A549 (cell line): ENCODE results near the gene AKR1C3.

ENCODE experiments used
- CEBPB ChIP-seq, 2 experiments: fragments of >200 bp in 1 of 2; sonication (Bioruptor Twin) in 1 of 2; formaldehyde crosslinking in 1 of 2; IDR thresholded peaks; 2 replicates each; pipeline ENCODE4 v1.6.1; 2012 to 2016
- EP300 ChIP-seq, 2 experiments: fragments of >200 bp; sonication (Bioruptor Twin); formaldehyde crosslinking; IDR thresholded peaks; 2 replicates in 1 of 2; 3 replicates in 1 of 2; pipeline ENCODE4 v1.6.1; 2016 to 2017
- JUN ChIP-seq, 2 experiments: fragments of >200 bp; sonication (Bioruptor Twin); formaldehyde crosslinking; IDR thresholded peaks; 2 replicates in 1 of 2; 3 replicates in 1 of 2; pipeline ENCODE4 v1.6.1; 2016 to 2017
- JUNB ChIP-seq: fragments of >200 bp; sonication (Bioruptor Twin); formaldehyde crosslinking; IDR thresholded peaks from 2 replicates; pipeline ENCODE4 v1.6.1; 2016
- KDM1A ChIP-seq: fragments of 200-600 bp; sonication (generic); IDR thresholded peaks from 2 replicates; pipeline ENCODE4 v1.6.1; 2016; ENCODE audit warnings: low read depth, mild to moderate bottlenecking
- MYC ChIP-seq: IDR thresholded peaks from 2 replicates; pipeline ENCODE4 v1.6.1; 2012; ENCODE audit warnings: mild to moderate bottlenecking, inconsistent platforms, low read length, improper control_type of control experiment, borderline replicate concordance
- POLR2A ChIP-seq: IDR thresholded peaks from 2 replicates; pipeline ENCODE4 v1.6.1; 2012; ENCODE audit warnings: mild to moderate bottlenecking, low read length
- RAD21 ChIP-seq, 2 experiments: fragments of >200 bp in 1 of 2; sonication (Bioruptor Twin) in 1 of 2; formaldehyde crosslinking in 1 of 2; IDR thresholded peaks in 1 of 2; conservative IDR thresholded peaks in 1 of 2; 2 replicates in 1 of 2; 3 replicates in 1 of 2; pipeline ENCODE4 v1.6.1; 2012 to 2018; ENCODE audit warnings: inconsistent platforms in 1 of 2
- RFX5 ChIP-seq: fragments of 450-650 bp; IDR thresholded peaks from 2 replicates; pipeline ENCODE4 v1.7.1; 2014; ENCODE audit warnings: antibody characterized with exemption, mild to moderate bottlenecking, moderate library complexity
- RNF2 ChIP-seq: fragments of 200-600 bp; sonication (generic); IDR thresholded peaks from 2 replicates; pipeline ENCODE4 v1.6.1; 2016; ENCODE audit warnings: low read depth, mild to moderate bottlenecking, antibody characterized with exemption, moderate library complexity, borderline replicate concordance
- TF ChIP-seq, protein P1 (sequence below): fragments of >200 bp; sonication (Bioruptor Twin); formaldehyde crosslinking; IDR thresholded peaks from 3 replicates; pipeline ENCODE4 v1.5.1; 2016
- TF ChIP-seq, protein P2 (sequence below): fragments of 200-600 bp; sonication (generic); IDR thresholded peaks from 2 replicates; pipeline ENCODE4 v1.6.1; 2016; ENCODE audit warnings: antibody characterized with exemption, mild to moderate bottlenecking, moderate library complexity
- TF ChIP-seq, protein P3 (sequence below): IDR thresholded peaks from 2 replicates; pipeline ENCODE4 v1.6.1; 2012

DNA sequence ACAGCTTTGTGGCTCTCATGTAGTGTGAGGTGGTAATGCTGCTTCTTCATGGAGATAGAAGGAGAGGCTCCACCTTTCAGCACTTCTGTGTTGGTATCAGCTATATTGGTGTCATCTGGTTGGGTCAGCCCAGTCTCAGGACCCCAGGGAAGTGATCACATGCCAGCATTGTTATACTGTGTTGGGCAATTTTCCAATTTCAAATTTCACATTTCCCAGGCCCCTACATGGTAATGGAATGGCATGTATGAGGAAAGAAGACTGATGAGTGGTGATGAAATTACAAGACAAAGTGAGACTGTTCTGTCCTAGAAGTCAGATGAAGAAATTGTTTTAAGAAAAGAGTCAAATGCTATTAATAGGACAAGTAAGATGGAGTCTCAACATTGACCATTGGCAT is 3.7 kb upstream of the AKR1C3 start:
- TF ChIP-seq KDM1A (no peak), RNF2 (no peak), JUN (IDR thresholded peaks at IDR 0.05) (no peak), RAD21 (conservative IDR thresholded peaks at IDR 0.05 in 1 of 2, IDR thresholded peaks at IDR 0.05 in 1 of 2) (no peak), JUNB (no peak), MYC (no peak), EP300 (IDR thresholded peaks at IDR 0.05) (no peak), RFX5 (no peak), POLR2A (no peak), CEBPB (IDR thresholded peaks at IDR 0.05) (0 out of 4 replicates have a peak, but pooled peaks have one; percentile 5 to 12)
- TF ChIP-seq, protein P1, sequence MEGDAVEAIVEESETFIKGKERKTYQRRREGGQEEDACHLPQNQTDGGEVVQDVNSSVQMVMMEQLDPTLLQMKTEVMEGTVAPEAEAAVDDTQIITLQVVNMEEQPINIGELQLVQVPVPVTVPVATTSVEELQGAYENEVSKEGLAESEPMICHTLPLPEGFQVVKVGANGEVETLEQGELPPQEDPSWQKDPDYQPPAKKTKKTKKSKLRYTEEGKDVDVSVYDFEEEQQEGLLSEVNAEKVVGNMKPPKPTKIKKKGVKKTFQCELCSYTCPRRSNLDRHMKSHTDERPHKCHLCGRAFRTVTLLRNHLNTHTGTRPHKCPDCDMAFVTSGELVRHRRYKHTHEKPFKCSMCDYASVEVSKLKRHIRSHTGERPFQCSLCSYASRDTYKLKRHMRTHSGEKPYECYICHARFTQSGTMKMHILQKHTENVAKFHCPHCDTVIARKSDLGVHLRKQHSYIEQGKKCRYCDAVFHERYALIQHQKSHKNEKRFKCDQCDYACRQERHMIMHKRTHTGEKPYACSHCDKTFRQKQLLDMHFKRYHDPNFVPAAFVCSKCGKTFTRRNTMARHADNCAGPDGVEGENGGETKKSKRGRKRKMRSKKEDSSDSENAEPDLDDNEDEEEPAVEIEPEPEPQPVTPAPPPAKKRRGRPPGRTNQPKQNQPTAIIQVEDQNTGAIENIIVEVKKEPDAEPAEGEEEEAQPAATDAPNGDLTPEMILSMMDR = no peak
- TF ChIP-seq, protein P2, sequence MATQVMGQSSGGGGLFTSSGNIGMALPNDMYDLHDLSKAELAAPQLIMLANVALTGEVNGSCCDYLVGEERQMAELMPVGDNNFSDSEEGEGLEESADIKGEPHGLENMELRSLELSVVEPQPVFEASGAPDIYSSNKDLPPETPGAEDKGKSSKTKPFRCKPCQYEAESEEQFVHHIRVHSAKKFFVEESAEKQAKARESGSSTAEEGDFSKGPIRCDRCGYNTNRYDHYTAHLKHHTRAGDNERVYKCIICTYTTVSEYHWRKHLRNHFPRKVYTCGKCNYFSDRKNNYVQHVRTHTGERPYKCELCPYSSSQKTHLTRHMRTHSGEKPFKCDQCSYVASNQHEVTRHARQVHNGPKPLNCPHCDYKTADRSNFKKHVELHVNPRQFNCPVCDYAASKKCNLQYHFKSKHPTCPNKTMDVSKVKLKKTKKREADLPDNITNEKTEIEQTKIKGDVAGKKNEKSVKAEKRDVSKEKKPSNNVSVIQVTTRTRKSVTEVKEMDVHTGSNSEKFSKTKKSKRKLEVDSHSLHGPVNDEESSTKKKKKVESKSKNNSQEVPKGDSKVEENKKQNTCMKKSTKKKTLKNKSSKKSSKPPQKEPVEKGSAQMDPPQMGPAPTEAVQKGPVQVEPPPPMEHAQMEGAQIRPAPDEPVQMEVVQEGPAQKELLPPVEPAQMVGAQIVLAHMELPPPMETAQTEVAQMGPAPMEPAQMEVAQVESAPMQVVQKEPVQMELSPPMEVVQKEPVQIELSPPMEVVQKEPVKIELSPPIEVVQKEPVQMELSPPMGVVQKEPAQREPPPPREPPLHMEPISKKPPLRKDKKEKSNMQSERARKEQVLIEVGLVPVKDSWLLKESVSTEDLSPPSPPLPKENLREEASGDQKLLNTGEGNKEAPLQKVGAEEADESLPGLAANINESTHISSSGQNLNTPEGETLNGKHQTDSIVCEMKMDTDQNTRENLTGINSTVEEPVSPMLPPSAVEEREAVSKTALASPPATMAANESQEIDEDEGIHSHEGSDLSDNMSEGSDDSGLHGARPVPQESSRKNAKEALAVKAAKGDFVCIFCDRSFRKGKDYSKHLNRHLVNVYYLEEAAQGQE = no peak
- TF ChIP-seq, protein P3, sequence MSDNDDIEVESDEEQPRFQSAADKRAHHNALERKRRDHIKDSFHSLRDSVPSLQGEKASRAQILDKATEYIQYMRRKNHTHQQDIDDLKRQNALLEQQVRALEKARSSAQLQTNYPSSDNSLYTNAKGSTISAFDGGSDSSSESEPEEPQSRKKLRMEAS = no peak
